GM19035 (cell line): Measurements from ENCODE around the gene JMJD1C.
A peak's percentile ranks its signal among the peaks of the same experiment; 100 is the strongest.

ENCODE experiments used
- ATAC-seq: cut with Tn5 transposase; IDR thresholded peaks from one replicate; pipeline ENCODE4 v1.9.1; 2021; ENCODE audit not compliant: unreplicated experiment

Gene JMJD1C

DNA sequence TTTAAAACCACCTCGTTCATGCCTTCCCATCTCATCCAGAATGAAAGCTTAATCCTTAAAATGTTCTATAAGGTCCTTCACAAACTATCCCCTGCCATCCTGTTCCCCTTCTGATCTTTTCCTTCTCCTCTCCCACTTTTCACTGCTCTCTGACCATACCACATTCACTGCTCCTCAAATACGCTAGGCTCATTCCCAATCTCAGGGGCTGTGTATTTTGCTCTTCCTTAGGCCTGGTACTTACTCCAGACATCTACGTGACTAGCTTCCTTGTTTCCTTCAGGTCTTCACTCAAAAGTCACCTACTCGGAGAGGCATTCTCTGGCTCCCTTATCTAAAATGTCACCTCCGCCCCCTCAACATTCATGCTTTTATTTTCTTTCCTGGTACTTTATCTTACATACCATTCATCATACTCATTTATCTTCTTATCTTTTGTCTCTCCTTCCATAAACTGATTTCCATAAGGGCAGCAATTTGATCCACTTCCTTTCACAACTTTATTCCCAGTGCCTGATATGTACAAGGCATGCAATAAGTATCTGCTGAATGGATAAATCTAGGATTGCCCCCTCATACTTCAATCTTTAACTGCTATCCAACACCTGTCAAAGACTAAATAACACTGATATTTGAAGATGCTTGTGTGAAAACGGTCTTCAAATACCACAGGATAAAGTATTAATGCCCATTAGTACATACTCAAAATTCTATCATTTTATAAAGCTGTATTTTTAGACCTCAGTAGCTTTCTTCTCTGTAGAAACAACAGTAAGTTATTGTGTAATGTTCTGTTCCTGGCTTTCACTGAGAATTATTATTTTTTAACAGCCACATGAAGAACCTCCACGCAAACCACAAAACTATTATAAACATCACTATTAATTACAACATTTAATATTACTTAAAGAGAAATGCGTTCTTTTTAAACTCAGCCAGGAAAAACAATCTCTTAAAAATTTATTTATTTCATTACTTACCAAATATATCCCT is 27.0 kb downstream of the JMJD1C start:
- ATAC-seq = no peak

DNA sequence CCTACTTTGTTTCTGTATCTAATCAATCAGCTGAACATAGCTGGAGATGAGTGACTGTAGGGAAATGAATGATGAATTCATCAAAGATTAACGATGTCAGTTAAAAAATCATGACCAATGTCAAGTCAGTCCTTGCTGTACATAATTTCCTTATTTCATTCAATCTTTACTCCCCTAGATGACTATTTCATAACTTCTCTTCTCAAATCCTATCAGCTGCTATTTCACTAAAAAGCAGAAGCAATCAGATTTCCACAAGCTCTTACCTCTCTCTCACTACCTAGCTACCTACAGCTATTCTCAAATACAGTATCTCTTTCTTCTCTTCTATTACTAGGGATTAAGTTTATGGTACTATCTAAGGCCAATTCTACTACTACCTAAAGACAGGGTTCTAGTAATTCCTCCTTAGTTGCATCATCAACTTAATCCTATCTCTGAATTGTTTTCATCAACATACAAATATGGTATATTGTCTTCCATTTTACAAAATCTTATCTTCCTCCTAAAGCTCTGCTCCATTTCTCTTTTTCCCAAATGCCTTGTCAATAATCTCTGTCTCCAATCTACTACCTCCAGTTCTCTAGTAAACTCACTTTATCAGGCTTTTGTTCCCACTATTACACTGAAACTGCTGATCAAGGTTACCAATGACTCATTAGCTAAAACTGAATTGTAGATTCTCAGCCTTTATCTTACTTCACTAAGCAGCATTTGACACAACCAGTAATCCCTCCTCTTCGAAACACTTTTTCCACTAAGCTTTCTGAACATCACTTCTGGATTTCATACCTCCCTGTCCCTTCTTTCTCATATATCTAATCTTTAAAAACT is 28.4 kb downstream of the JMJD1C start:
- ATAC-seq = no peak

DNA sequence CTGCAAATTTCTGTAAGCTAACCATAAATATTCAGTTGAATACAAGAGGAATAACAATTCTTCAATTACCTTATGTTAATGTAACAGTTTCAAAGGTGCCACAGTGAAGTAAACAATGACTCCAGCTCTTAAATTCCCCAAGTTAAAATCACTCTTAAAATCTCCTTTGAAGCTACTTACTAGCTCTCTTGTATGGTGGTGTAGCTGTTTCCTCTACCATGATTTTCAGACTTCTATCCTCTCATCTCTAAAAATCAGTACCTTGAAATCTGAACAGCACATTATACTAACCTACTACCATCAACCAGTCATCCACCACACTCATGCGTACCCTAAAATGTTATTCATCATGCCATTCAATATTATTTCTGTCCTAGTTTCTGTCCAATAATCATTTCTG is 29.6 kb downstream of the JMJD1C start:
- ATAC-seq = no peak

DNA sequence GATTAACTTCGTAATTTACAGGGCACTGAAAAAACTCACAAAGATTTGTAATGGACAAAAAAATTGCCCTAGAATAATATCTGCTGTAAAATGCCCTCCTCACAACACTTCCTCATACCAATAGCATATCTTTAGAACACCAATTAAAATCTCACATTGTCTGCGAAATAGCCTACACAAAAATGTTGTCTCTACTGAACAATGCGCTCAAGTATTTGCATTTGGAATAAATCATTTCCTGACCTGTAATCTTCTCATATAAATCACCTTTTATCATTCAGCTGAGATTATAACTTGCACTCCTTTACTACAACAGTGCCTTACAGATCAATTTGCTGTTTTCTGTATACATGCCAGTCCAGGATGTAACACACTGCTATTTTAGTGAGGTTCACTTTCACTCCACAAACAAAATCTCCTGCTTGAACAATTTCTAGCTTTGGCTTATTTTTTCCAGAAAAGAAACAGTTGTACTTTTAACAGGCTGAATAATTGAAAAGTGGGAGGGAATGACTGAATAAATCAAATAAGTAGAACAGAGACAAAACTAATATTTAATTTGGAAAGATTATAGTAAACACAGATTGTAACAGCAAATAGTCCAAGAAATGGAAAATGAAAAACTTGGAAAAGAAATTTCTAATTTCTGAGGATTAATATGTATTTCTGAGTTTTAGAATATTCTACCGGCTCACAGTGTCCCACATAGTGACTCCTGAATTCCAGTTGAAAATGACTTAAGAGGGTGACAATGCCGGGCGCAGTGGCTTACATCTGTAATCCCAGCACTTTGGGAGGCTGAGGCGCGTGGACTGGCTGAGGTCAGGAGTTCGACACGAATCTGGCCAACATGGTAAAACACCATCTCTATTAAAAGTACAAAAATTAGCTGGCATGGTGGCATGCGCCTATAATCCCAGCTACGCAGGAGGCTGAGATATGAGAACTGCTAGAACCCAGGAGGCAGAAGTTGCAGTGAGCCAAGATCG is 30.6 kb downstream of the JMJD1C start:
- ATAC-seq = no peak

- no peak for ATAC-seq
Observed at GRCh38 chr10:63431962-63432797, 33.6 kb downstream of the JMJD1C start.

- no peak for ATAC-seq
Observed at GRCh38 chr10:63430999-63431356, 34.8 kb downstream of the JMJD1C start.

GRCh38 chr10:63430091-63430998 is 35.4 kb downstream of the JMJD1C start:
- ATAC-seq = no peak

DNA sequence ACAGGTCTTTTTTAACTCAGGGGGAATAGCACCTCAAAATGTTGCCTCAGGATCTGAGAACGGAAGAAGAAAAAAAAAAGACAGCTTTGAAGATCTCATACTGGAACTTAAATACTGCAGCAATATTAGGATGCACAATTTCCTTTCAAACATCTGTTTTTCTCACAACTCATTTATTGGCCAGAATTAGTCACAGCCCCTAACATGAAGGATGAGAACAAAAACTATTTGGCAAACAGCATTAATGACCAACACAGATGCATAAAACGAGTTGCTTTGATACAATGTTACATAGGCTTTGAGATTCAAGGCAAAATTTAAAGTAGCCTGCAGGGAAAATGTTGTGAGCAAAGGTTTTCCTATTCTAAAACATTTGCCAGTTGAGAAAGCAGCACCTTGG is 36.5 kb downstream of the JMJD1C start:
- no peak for ATAC-seq

GRCh38 chr10:63427013-63427412 is 38.8 kb downstream of the JMJD1C start:
- no peak for ATAC-seq

DNA sequence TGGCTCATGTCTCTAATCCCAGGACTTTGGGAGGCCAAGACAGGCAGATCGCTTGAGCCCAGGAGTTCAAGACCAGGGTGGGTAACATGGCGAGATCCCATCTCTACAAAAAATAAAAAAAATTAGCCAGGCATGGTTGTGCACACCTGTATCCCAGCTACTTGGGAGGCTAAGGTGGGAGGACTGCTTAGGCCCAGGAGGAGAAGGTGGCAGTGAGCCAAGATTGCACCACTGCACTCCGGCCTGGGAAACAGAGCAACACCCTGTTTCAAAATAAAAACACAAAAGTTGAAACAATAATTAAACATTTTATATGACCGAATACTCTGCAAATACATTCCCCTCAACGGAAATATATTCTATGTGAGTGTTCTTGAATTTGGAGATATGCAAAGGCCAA is 40.3 kb downstream of the JMJD1C start:
- no peak for ATAC-seq

DNA sequence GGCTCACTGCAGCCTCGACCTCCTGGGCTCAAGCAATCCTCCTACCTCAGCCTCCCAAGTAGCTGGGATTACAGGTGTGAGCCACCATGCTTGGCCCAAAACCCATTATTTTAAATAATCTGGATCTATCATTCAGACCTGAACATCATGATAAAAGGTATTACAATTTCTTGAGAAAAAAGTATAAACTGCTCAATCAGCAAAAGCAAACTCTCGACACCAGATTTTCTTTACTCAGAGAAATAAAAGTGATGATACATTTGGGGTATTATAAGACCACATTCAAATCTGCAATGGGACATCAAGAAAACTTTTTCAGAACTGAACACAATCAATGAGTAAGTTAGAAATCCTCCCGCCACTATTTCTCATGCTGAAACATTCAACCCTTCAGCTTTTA is 41.2 kb downstream of the JMJD1C start:
- no peak for ATAC-seq

GRCh38 chr10:63423494-63423893 is 42.3 kb downstream of the JMJD1C start:
- ATAC-seq = no peak

DNA sequence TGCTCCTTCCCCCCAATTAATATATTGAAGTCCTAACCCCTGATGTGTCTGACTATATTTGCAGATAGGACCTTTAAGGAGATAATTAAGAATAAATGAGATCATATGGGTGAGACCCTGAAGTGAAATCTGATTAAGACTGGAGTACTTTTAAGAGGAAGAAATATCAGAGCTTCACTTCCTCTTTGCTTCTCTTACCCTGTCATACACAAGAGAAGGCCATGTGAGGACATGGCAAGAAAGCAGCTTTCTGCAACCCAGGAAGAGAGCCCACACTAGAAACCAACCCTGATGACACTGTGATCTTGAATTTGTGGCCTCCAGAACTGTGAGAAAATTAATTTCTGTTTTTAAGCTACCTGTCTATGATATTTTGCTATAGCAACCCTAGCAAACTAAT is 44.2 kb downstream of the JMJD1C start:
- ATAC-seq = peak; percentile 95

DNA sequence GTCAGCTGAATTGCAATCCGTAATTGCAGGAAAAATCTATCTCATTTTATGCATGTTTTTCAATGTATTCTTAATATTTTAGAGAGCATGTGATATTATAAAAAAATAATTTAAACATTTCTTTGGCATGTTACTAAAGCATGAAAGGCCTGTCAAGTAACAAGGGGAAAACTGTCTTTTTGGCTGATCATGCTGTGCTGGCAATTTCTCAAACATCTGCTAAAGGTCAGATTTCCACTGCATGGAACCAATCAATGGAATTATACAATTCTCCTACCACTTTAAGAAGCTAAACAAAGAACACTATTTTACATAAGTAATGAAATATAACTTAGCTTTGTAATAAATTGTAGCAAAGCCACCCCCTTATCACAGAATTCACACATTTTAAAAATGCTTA is 49.4 kb downstream of the JMJD1C start:
- no peak for ATAC-seq

DNA sequence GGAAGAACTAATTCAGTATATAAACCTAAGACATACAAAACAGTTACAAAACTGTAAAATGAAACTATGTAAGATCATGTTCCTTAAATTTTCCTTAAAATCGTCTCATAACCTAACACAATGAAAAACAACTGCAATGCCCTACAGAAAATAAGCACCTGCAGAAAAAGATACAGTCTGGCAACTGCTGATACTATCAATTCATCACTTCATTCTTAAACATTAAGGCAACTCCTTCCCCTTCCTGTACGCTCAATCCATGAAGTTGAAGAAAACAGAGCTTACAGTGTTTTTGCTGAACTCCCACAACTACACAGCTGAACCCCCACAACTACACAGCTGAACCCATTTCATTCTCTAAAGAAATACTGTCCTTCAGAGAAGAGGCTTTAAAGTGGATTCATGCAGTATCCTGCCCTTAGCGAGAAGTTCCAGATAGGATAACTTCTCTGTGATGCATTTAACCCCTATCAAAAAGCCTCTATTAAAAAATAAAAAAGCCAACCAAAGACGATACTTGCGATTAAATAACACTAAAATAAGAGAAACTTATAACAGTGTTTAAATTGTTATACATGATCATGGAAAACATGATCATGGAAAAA is 50.0 kb downstream of the JMJD1C start:
- no peak for ATAC-seq

GRCh38 chr10:63414481-63415260 is 51.1 kb downstream of the JMJD1C start:
- no peak for ATAC-seq

GRCh38 chr10:63413429-63413828 is 52.3 kb downstream of the JMJD1C start:
- ATAC-seq = no peak

GRCh38 chr10:63412304-63412703 is 53.5 kb downstream of the JMJD1C start:
- no peak for ATAC-seq
